ENCODE results near the gene MCF2L2.
"Not testable (repeated sequence)": the region's sequence is repeated elsewhere in the genome, so short reads cannot be mapped to it uniquely, and the experiment has no call there.

Gene MCF2L2

GRCh38 chr3:183181606-183182005 is 246.8 kb downstream of the MCF2L2 start:
- TF ChIP-seq POLR2A (IDR thresholded peaks at IDR 0.05; ENCODE audit: extremely low read depth, insufficient read length) (no peak), MYC (IDR thresholded peaks at IDR 0.05; ENCODE audit: low read depth, low read length) (no peak), CTCF (IDR thresholded peaks at IDR 0.05; ENCODE audit: low read depth, low read length) (no peak), MAX (IDR thresholded peaks at IDR 0.05; ENCODE audit: low read depth, low read length) (no peak)
- no peak for DNase-seq (ENCODE audit: low read depth)
- no peak overlapping the region for H3K4me3 ChIP-seq (ENCODE audit: low read depth, low read length)

GRCh38 chr3:183180784-183181295 is 247.6 kb downstream of the MCF2L2 start:
- DNase-seq (ENCODE audit: low read depth): no peak
- TF ChIP-seq POLR2A (IDR thresholded peaks at IDR 0.05; ENCODE audit: extremely low read depth, insufficient read length) (no peak), CTCF (IDR thresholded peaks at IDR 0.05; ENCODE audit: low read depth, low read length) (no peak), MYC (IDR thresholded peaks at IDR 0.05; ENCODE audit: low read depth, low read length) (no peak), MAX (IDR thresholded peaks at IDR 0.05; ENCODE audit: low read depth, low read length) (no peak)
- no peak overlapping the region for H3K4me3 ChIP-seq (ENCODE audit: low read depth, low read length)

GRCh38 chr3:183180110-183180783 is 248.2 kb downstream of the MCF2L2 start:
- DNase-seq (ENCODE audit: low read depth): no peak
- TF ChIP-seq MAX (IDR thresholded peaks at IDR 0.05; ENCODE audit: low read depth, low read length): no peak
- TF ChIP-seq POLR2A (IDR thresholded peaks at IDR 0.05; ENCODE audit: extremely low read depth, insufficient read length): no peak
- H3K4me3 ChIP-seq (ENCODE audit: low read depth, low read length): no peak overlapping the region

GRCh38 chr3:183179550-183179908 is 248.9 kb downstream of the MCF2L2 start:
- peak overlapping the region; percentile 46 for H3K4me3 ChIP-seq (ENCODE audit: low read depth, low read length)
- not testable (repeated sequence) for DNase-seq (ENCODE audit: low read depth)

- DNase-seq (ENCODE audit: low read depth): peak; percentile 68
- TF ChIP-seq POLR2A (IDR thresholded peaks at IDR 0.05; ENCODE audit: extremely low read depth, insufficient read length): no peak
- TF ChIP-seq CTCF (IDR thresholded peaks at IDR 0.05; ENCODE audit: low read depth, low read length): peak; percentile 12
- peak overlapping the region; percentile 46 for H3K4me3 ChIP-seq (ENCODE audit: low read depth, low read length)
These were observed 249.4 kb downstream of the MCF2L2 start for GRCh38 chr3:183178833-183179549.

- no peak for DNase-seq (ENCODE audit: low read depth)
- TF ChIP-seq MAX (IDR thresholded peaks at IDR 0.05; ENCODE audit: low read depth, low read length): no peak
- no peak for TF ChIP-seq MYC (IDR thresholded peaks at IDR 0.05; ENCODE audit: low read depth, low read length)
- TF ChIP-seq POLR2A (IDR thresholded peaks at IDR 0.05; ENCODE audit: extremely low read depth, insufficient read length): no peak
- TF ChIP-seq CTCF (IDR thresholded peaks at IDR 0.05; ENCODE audit: low read depth, low read length): no peak
- peak overlapping the region; percentile 46 for H3K4me3 ChIP-seq (ENCODE audit: low read depth, low read length)
These were observed 249.9 kb downstream of the MCF2L2 start for GRCh38 chr3:183178512-183178832.

Measured in NB4 (cell line).